B cell (primary cell): ENCODE measurements around the gene KIAA0825.

Experiments
- EZH2 ChIP-seq: IDR thresholded peaks from 2 replicates; pipeline ENCODE4 v1.6.1; 2012; ENCODE audit warnings: borderline replicate concordance, low read depth, mild to moderate bottlenecking, moderate library complexity, low read length; ENCODE audit not compliant: insufficient read depth, poor library complexity, severe bottlenecking
- TF ChIP-seq, protein P1 (sequence below): fragments of 200-600 bp; IDR thresholded peaks from one replicate; pipeline ENCODE4 v1.8.0; 2022; ENCODE audit warnings: antibody characterized with exemption, mild to moderate bottlenecking

- TF ChIP-seq, protein P1, sequence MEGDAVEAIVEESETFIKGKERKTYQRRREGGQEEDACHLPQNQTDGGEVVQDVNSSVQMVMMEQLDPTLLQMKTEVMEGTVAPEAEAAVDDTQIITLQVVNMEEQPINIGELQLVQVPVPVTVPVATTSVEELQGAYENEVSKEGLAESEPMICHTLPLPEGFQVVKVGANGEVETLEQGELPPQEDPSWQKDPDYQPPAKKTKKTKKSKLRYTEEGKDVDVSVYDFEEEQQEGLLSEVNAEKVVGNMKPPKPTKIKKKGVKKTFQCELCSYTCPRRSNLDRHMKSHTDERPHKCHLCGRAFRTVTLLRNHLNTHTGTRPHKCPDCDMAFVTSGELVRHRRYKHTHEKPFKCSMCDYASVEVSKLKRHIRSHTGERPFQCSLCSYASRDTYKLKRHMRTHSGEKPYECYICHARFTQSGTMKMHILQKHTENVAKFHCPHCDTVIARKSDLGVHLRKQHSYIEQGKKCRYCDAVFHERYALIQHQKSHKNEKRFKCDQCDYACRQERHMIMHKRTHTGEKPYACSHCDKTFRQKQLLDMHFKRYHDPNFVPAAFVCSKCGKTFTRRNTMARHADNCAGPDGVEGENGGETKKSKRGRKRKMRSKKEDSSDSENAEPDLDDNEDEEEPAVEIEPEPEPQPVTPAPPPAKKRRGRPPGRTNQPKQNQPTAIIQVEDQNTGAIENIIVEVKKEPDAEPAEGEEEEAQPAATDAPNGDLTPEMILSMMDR = no peak
- TF ChIP-seq EZH2 = no peak
Measured at GRCh38 chr5:94180761-94181160, 437.6 kb downstream of the KIAA0825 start.
